CD14-positive monocyte (primary cell): Measurements from ENCODE around the gene NT5DC4. TPM values are rescaled to one million over a fixed set of nuclear protein-coding genes. Genes with fewer than 3 reads are reported as not detected.
A peak's percentile ranks its signal among the peaks of the same experiment; 100 is the strongest.

Source experiments
- DNase-seq, 3 donors: peaks; one replicate each; pipeline ENCODE4 v3.0.0-alpha.2; 2011 to 2022
- H2AFZ ChIP-seq: 2 replicates; pipeline ENCODE4 v1.6.0; 2012; ENCODE audit warnings: mild to moderate bottlenecking, low read depth, low read length, inconsistent platforms; ENCODE audit not compliant: insufficient read depth, poor library complexity, severe bottlenecking
- H3K27ac ChIP-seq, 2 donors: 1 replicate in 1 of 2; 2 replicates in 1 of 2; pipeline ENCODE4 v1.5.1; 2012 to 2013; ENCODE audit warnings: low read length in 2 of 2, control low read depth in 1 of 2, inconsistent platforms in 1 of 2, low read depth in 1 of 2, mild to moderate bottlenecking in 1 of 2
- H3K27me3 ChIP-seq, 2 donors: one replicate each; pipeline versions ENCODE4 v1.6.0 to v1.6.1; 2011 to 2013; ENCODE audit warnings: low read length in 2 of 2; ENCODE audit not compliant: control insufficient read depth in 2 of 2, insufficient read depth in 2 of 2
- H3K36me3 ChIP-seq, 2 donors: replicated peaks in 1 of 2; 1 replicate in 1 of 2; 2 replicates in 1 of 2; pipeline versions ENCODE4 v1.5.1 to v1.6.1; 2012 to 2013; ENCODE audit warnings: low read length in 2 of 2, control low read depth in 1 of 2, inconsistent platforms in 1 of 2, mild to moderate bottlenecking in 1 of 2; ENCODE audit not compliant: insufficient read depth in 2 of 2, control insufficient read depth in 1 of 2
- H3K4me1 ChIP-seq, 2 donors: 1 replicate in 1 of 2; 2 replicates in 1 of 2; pipeline versions ENCODE4 v1.5.1 to v1.6.1; 2012 to 2013; ENCODE audit warnings: low read length in 2 of 2, control low read depth in 1 of 2, inconsistent platforms in 1 of 2, mild to moderate bottlenecking in 1 of 2, moderate library complexity in 1 of 2; ENCODE audit not compliant: insufficient read depth in 2 of 2, control insufficient read depth in 1 of 2
- H3K4me2 ChIP-seq: replicated peaks from 2 replicates; pipeline ENCODE3; 2012; ENCODE audit warnings: low read length, moderate library complexity, mild to moderate bottlenecking; ENCODE audit not compliant: poor library complexity, severe bottlenecking; ENCODE audit errors: extremely low read depth
- H3K4me3 ChIP-seq, 3 experiments: fragments of 200-600 bp in 1 of 3; sonication (generic) in 1 of 3; replicated peaks in 1 of 3; 1 replicate in 2 of 3; 2 replicates in 1 of 3; pipeline ENCODE4 v1.5.1; 2011 to 2013; ENCODE audit warnings: low read length in 3 of 3, mild to moderate bottlenecking in 3 of 3, control low read depth in 2 of 3, low read depth in 2 of 3, inconsistent platforms in 1 of 3, moderate library complexity in 1 of 3
- H3K79me2 ChIP-seq: 2 replicates; pipeline ENCODE4 v1.6.0; 2012; ENCODE audit warnings: mild to moderate bottlenecking, control low read depth, inconsistent platforms, low read length, moderate library complexity; ENCODE audit not compliant: insufficient read depth
- H3K9ac ChIP-seq: 2 replicates; pipeline ENCODE4 v1.6.0; 2017; ENCODE audit warnings: low read length, mild to moderate bottlenecking; ENCODE audit not compliant: insufficient read depth, poor library complexity, severe bottlenecking
- H3K9me3 ChIP-seq, 2 donors: replicated peaks in 1 of 2; 1 replicate in 1 of 2; 2 replicates in 1 of 2; pipeline versions ENCODE4 v1.5.1 to v1.6.1; 2012 to 2013; ENCODE audit warnings: low read length in 2 of 2, control low read depth in 1 of 2; ENCODE audit not compliant: control insufficient read depth in 1 of 2, insufficient read depth in 1 of 2
- H4K20me1 ChIP-seq: 2 replicates; pipeline ENCODE4 v1.6.0; 2012; ENCODE audit warnings: mild to moderate bottlenecking, low read length, control low read depth, moderate library complexity; ENCODE audit not compliant: insufficient read depth
- H3K27ac Mint-ChIP-seq, 7 donors: one replicate each; pipeline ENCODE4 v1.8.0; 2020; ENCODE audit warnings: mild to moderate bottlenecking in 7 of 7, mixed read lengths in 7 of 7, moderate library complexity in 6 of 7, inconsistent platforms in 2 of 7
- H3K27me3 Mint-ChIP-seq, 3 donors: one replicate each; pipeline ENCODE4 v1.8.0; 2021 to 2022; ENCODE audit warnings: low read depth in 3 of 3, mild to moderate bottlenecking in 3 of 3, mixed read lengths in 3 of 3, moderate library complexity in 3 of 3, inconsistent platforms in 1 of 3
- H3K36me3 Mint-ChIP-seq, 2 donors: one replicate each; pipeline ENCODE4 v1.8.0; 2020; ENCODE audit warnings: mixed read lengths in 2 of 2, inconsistent platforms in 1 of 2, mild to moderate bottlenecking in 1 of 2
- H3K4me1 Mint-ChIP-seq: one replicate; pipeline ENCODE4 v1.8.0; 2020; ENCODE audit warnings: mild to moderate bottlenecking, mixed read lengths
- H3K4me3 Mint-ChIP-seq, 2 donors: one replicate each; pipeline ENCODE4 v1.8.0; 2020; ENCODE audit warnings: mild to moderate bottlenecking in 2 of 2, mixed read lengths in 2 of 2, moderate library complexity in 1 of 2
- H3K9me3 Mint-ChIP-seq, 7 donors: one replicate each; pipeline ENCODE4 v1.8.0; 2020 to 2022; ENCODE audit warnings: mixed read lengths in 7 of 7, mild to moderate bottlenecking in 6 of 7, moderate library complexity in 6 of 7, inconsistent platforms in 2 of 7
- WGBS: methylation state at CpG from one replicate; pipeline ENCODE4 v1.1.5; 2013; ENCODE audit warnings: missing lambda C conversion rate; ENCODE audit not compliant: insufficient coverage; 5-methylcytosine and 5-hydroxymethylcytosine counted together
- intact Hi-C, 2 donors: fragments of 100-400 bp; cut with micrococcal nuclease; formaldehyde crosslinking; loops; one replicate each; pipeline versions ENCODE4 v1.15.0 to v1.15.1; 2023
- polyA plus RNA-seq, 3 donors: library from polyadenylated mRNA; depleted of rRNA in 1 of 3; unstranded in 2 of 3; stranded (reverse) in 1 of 3; fragments of 300-500 nt in 2 of 3; fragments of >200 nt in 1 of 3; fragmentation: Illumina TruSeq in 2 of 3; gene quantifications; 1 replicate in 2 of 3; 2 replicates in 1 of 3; pipeline ENCODE4 v1.2.3, GENCODE V29; 2012 to 2021
- TF ChIP-seq, protein P1 (sequence below): fragments of 200-600 bp; IDR thresholded peaks from one replicate; pipeline ENCODE4 v1.8.0; 2022; ENCODE audit warnings: antibody characterized with exemption, mild to moderate bottlenecking

Gene NT5DC4
- polyA plus RNA-seq, 3 donors = 2.2 TPM; not detected in 2

DNA sequence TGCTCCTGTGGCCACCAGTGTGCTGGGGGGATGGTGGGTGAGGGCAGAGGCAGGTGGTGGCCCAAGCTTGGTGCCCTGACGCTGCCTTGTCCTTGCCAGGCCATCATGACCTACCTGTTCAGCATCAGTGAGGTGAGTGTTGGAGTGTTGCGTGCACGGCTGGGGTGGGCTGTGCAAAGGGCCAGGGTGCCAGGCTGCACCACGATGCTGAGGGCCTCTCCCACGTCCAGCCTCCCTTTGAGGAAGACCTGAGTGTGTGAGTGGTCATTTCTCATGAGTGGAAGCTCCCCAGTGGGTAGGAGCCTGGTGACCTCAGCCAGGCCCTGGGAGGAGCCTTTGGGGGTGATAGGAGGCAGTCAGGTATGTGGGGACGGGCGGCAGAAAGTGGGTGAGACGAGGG is 3.2 kb downstream of the NT5DC4 start:
- peaks cover 67 to 72% of the 10 kb centered on the region in 2 donors for H3K4me1 ChIP-seq
- intact Hi-C loops = loop anchor here (5.0 to 10.0 kb wide), 2 partner anchors 49 to 52 kb away; no protein-coding TSS in a partner anchor
- 97% methylated on average over 8 of the region's 8 CpGs for WGBS
- peak overlapping the region in 1 of 2 donors; percentile 23 for H3K27ac ChIP-seq
- H3K27me3 ChIP-seq = no peaks in the 10 kb centered on the region
- no peak overlapping the region for H2AFZ ChIP-seq
- Mint-ChIP-seq H3K9me3 (peaks cover 0 to 2% (median 0%) of the 10 kb centered on the region in 7 donors), H3K4me1 (peaks cover 65% of the 10 kb centered on the region), H3K36me3 (no peaks in the 10 kb centered on the region), H3K27me3 (peaks cover 0 to 2% (median 0%) of the 10 kb centered on the region in 3 donors), H3K4me3 (no peak overlapping the region), H3K27ac (peak overlapping the region in 4 of 7 donors; percentile 6 to 58 (median 44))
- no peaks in the 10 kb centered on the region for H3K36me3 ChIP-seq
- TF ChIP-seq, protein P1, sequence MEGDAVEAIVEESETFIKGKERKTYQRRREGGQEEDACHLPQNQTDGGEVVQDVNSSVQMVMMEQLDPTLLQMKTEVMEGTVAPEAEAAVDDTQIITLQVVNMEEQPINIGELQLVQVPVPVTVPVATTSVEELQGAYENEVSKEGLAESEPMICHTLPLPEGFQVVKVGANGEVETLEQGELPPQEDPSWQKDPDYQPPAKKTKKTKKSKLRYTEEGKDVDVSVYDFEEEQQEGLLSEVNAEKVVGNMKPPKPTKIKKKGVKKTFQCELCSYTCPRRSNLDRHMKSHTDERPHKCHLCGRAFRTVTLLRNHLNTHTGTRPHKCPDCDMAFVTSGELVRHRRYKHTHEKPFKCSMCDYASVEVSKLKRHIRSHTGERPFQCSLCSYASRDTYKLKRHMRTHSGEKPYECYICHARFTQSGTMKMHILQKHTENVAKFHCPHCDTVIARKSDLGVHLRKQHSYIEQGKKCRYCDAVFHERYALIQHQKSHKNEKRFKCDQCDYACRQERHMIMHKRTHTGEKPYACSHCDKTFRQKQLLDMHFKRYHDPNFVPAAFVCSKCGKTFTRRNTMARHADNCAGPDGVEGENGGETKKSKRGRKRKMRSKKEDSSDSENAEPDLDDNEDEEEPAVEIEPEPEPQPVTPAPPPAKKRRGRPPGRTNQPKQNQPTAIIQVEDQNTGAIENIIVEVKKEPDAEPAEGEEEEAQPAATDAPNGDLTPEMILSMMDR = no peak
- H4K20me1 ChIP-seq = no peaks in the 10 kb centered on the region
- H3K4me2 ChIP-seq = no peak overlapping the region
- DNase-seq = no peak
- H3K9me3 ChIP-seq = no peaks in the 10 kb centered on the region
- no peak overlapping the region for H3K4me3 ChIP-seq
- H3K79me2 ChIP-seq = no peaks in the 10 kb centered on the region
- no peak overlapping the region for H3K9ac ChIP-seq

DNA sequence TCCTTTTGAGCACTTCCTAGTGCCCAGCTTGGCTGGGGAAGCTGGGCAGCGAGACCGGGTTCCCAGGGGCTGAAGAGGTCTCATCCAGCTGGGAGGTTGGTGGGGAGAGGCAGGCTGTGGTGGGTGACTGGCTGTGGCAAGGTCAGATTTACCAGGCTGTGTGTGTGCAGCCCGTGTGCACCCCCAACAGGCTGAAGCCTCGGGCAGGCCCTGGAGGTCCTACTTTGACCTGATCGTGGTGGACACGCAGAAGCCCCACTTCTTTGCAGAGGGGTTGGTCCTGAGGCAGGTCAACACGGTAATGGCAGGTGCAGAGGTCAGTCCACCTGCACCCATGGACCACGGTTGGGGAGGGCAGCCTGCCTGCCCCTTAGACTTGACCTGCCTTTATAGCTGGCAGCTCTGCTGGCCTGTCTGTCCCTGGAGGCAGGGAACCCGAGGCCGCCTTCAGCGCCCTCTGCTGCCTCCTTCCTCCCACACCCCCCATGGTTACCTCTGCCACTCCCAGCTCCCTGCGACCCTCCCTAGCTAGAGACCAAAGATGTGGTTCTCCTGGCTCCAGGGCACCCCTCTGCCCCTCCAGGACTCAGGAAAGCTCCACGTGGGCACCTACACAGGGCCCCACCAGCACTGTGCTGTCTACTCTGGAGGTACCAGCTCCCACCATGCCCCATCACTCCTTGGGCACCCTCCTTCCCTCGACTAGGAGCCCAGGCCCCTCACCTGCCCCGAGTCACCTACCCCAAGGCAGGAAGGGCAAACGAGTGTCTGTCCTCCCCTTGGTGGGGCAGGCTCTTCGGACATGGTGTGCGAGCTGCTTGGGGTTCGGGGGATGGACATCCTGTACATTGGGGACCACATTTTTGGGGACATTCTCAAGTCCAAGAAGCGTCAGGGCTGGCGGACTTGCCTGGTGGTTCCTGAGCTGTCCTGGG is 4.0 kb downstream of the NT5DC4 start:
- WGBS = 65% methylated on average over 21 of the region's 21 CpGs

More for the DNA sequence above, 4.0 kb downstream of the NT5DC4 start:
- Histone ChIP-seq H3K27me3 (no peaks in the 10 kb centered on the region), H3K9ac (no peak overlapping the region), H3K27ac (peak overlapping the region; percentile 23 to 30), H3K4me3 (no peak overlapping the region), H3K9me3 (no peaks in the 10 kb centered on the region), H3K4me1 (peaks cover 75 to 80% of the 10 kb centered on the region in 2 donors), H3K79me2 (no peaks in the 10 kb centered on the region), H2AFZ (peak overlapping the region; percentile 36), H3K36me3 (no peaks in the 10 kb centered on the region), H4K20me1 (no peaks in the 10 kb centered on the region), H3K4me2 (no peak overlapping the region)
- H3K27ac Mint-ChIP-seq = peak overlapping the region in 6 of 7 donors; percentile 12 to 63 (median 54)
- TF ChIP-seq, protein P1 = peak; percentile 64
- peaks cover 0 to 2% (median 0%) of the 10 kb centered on the region in 3 donors for H3K27me3 Mint-ChIP-seq
- intact Hi-C loops = loop anchor here (5.0 to 10.0 kb wide), 3 partner anchors 33 to 53 kb away; no protein-coding TSS in a partner anchor
- H3K9me3 Mint-ChIP-seq = peaks cover 0 to 2% (median 0%) of the 10 kb centered on the region in 7 donors
- peaks cover 71% of the 10 kb centered on the region for H3K4me1 Mint-ChIP-seq
- no peak overlapping the region for H3K4me3 Mint-ChIP-seq
- H3K36me3 Mint-ChIP-seq = no peaks in the 10 kb centered on the region
- DNase-seq = peak in 2 of 3 donors; percentile 31 to 43
